H1 (cell line): ENCODE measurements around the gene CEACAM16. TPM values are rescaled to one million over a fixed set of nuclear protein-coding genes. Genes with fewer than 3 reads are reported as not detected.

Experiments
- CTCF ChIA-PET: fragments of 300-600 bp; sonication (Branson Sonifier 250); formaldehyde crosslinking; loops from one replicate; lab custom pipeline; 2021; ENCODE audit not compliant: partially characterized antibody; lab: Charles Lee
- POLR2A ChIA-PET: fragments of 300-600 bp; sonication (Branson Sonifier 250); formaldehyde crosslinking; loops from one replicate; lab custom pipeline; 2021; ENCODE audit warnings: inconsistent platforms; ENCODE audit not compliant: partially characterized antibody; lab: Charles Lee
- DNase-seq, 2 experiments: peaks; one replicate each; pipeline versions ENCODE4 v3.0.0 to v3.0.0-alpha.2; 2010 to 2022; ENCODE audit warnings: low spot score in 2 of 2, low read depth in 1 of 2, mixed read lengths in 1 of 2
- FAIRE-seq: peaks from 2 replicates; lab custom pipeline; 2011; peaks lifted over from hg19 to GRCh38; lab: Jason Lieb, UNC
- H2AFZ ChIP-seq: 2 replicates; pipeline ENCODE4 v1.8.1; 2012; ENCODE audit warnings: low read length, inconsistent platforms
- H2AK5ac ChIP-seq: 2 replicates; pipeline ENCODE4 v1.6.1; 2013; ENCODE audit warnings: low read depth, low read length
- H2BK120ac ChIP-seq: replicated peaks from 2 replicates; pipeline ENCODE3; 2013; ENCODE audit warnings: low read depth, low read length, inconsistent platforms
- H2BK12ac ChIP-seq: 2 replicates; pipeline ENCODE4 v1.6.1; 2013; ENCODE audit warnings: low read depth, low read length
- H2BK15ac ChIP-seq: 2 replicates; pipeline ENCODE4 v1.6.1; 2013; ENCODE audit warnings: low read length
- H2BK20ac ChIP-seq: 2 replicates; pipeline ENCODE4 v1.6.1; 2013; ENCODE audit warnings: low read length
- H2BK5ac ChIP-seq: 2 replicates; pipeline ENCODE4 v1.6.1; 2013; ENCODE audit warnings: low read depth, low read length
- H3K14ac ChIP-seq: 2 replicates; pipeline ENCODE4 v1.6.1; 2013; ENCODE audit warnings: inconsistent platforms; ENCODE audit not compliant: insufficient read length
- H3K18ac ChIP-seq: 2 replicates; pipeline ENCODE4 v1.6.1; 2013; ENCODE audit warnings: low read length; ENCODE audit errors: extremely low read depth
- H3K23ac ChIP-seq: 2 replicates; pipeline ENCODE4 v1.6.1; 2013; ENCODE audit warnings: inconsistent platforms; ENCODE audit not compliant: insufficient read length
- H3K23me2 ChIP-seq: 2 replicates; pipeline ENCODE4 v1.6.1; 2013; ENCODE audit warnings: low read depth, low read length
- H3K27ac ChIP-seq: 2 replicates; pipeline ENCODE4 v1.6.1; 2011; ENCODE audit warnings: low read depth, low read length, inconsistent platforms
- H3K27me3 ChIP-seq, 4 experiments: replicated peaks in 1 of 4; 1 replicate in 1 of 4; 2 replicates in 3 of 4; pipeline versions ENCODE4 v1.6.1 to v1.8.1; 2011 to 2013; ENCODE audit warnings: low read length in 3 of 4, mild to moderate bottlenecking in 3 of 4, inconsistent platforms in 2 of 4, mixed read lengths in 2 of 4, moderate library complexity in 1 of 4; ENCODE audit not compliant: control insufficient read depth in 3 of 4, insufficient read depth in 3 of 4; ENCODE audit errors: extremely low read depth in 1 of 4
- H3K36me3 ChIP-seq, 4 experiments: 2 replicates each; pipeline versions ENCODE4 v1.6.1 to v1.8.1; 2011 to 2013; ENCODE audit warnings: mild to moderate bottlenecking in 4 of 4, low read length in 3 of 4, moderate library complexity in 2 of 4, control low read depth in 1 of 4, inconsistent platforms in 1 of 4; ENCODE audit not compliant: insufficient read depth in 4 of 4, control insufficient read depth in 2 of 4
- H3K4ac ChIP-seq: replicated peaks from 2 replicates; pipeline ENCODE3; 2013; ENCODE audit warnings: low read length, low read depth, mixed read lengths, inconsistent platforms; ENCODE audit not compliant: insufficient read length
- H3K4me1 ChIP-seq, 4 experiments: replicated peaks in 1 of 4; 1 replicate in 1 of 4; 2 replicates in 3 of 4; pipeline versions ENCODE4 v1.6.1 to v1.8.1; 2011 to 2013; ENCODE audit warnings: low read length in 3 of 4, inconsistent platforms in 2 of 4, mixed read lengths in 1 of 4; ENCODE audit not compliant: insufficient read depth in 4 of 4, control insufficient read depth in 3 of 4
- H3K4me2 ChIP-seq, 2 experiments: 2 replicates each; pipeline versions ENCODE4 v1.6.1 to v1.8.1; 2011 to 2013; ENCODE audit warnings: low read depth in 2 of 2, low read length in 2 of 2, control low read depth in 1 of 2, inconsistent platforms in 1 of 2, mild to moderate bottlenecking in 1 of 2; ENCODE audit not compliant: insufficient read depth in 1 of 2
- H3K4me3 ChIP-seq, 4 experiments: fragments of 200-600, 300-600 bp in 1 of 4; sonication (generic), shearing (Covaris generic), sonication (Bioruptor Twin) in 1 of 4; 2 replicates each; pipeline versions ENCODE4 v1.5.1 to v1.8.1; 2011 to 2016; ENCODE audit warnings: low read length in 4 of 4, low read depth in 3 of 4, control low read depth in 2 of 4, inconsistent platforms in 2 of 4, mild to moderate bottlenecking in 2 of 4, mixed read lengths in 1 of 4, moderate library complexity in 1 of 4; ENCODE audit not compliant: insufficient read depth in 2 of 4; ENCODE audit errors: extremely low read depth in 1 of 4
- H3K56ac ChIP-seq: replicated peaks from 2 replicates; pipeline ENCODE3; 2013; ENCODE audit warnings: low read depth, mild to moderate bottlenecking, mixed read lengths, low read length, inconsistent platforms; ENCODE audit not compliant: insufficient read length
- H3K79me1 ChIP-seq: 2 replicates; pipeline ENCODE4 v1.6.1; 2013; ENCODE audit warnings: low read depth, low read length, control low read depth
- H3K79me2 ChIP-seq, 2 experiments: 2 replicates each; pipeline versions ENCODE4 v1.6.1 to v1.8.1; 2012 to 2013; ENCODE audit warnings: low read length in 2 of 2, mild to moderate bottlenecking in 2 of 2, inconsistent platforms in 1 of 2; ENCODE audit not compliant: insufficient read depth in 2 of 2, control insufficient read depth in 1 of 2
- H3K9ac ChIP-seq, 4 experiments: replicated peaks in 1 of 4; 1 replicate in 1 of 4; 2 replicates in 3 of 4; pipeline versions ENCODE4 v1.6.1 to v1.8.1; 2011 to 2013; ENCODE audit warnings: low read depth in 3 of 4, low read length in 3 of 4, control low read depth in 2 of 4, mild to moderate bottlenecking in 2 of 4, moderate library complexity in 2 of 4, inconsistent platforms in 1 of 4; ENCODE audit errors: extremely low read depth in 1 of 4
- H3K9me3 ChIP-seq, 2 experiments: 2 replicates each; pipeline versions ENCODE4 v1.6.1 to v1.8.1; 2012 to 2013; ENCODE audit warnings: mild to moderate bottlenecking in 2 of 2, moderate library complexity in 2 of 2, control low read depth in 1 of 2, inconsistent platforms in 1 of 2, low read depth in 1 of 2, low read length in 1 of 2, mixed read lengths in 1 of 2; ENCODE audit not compliant: insufficient read depth in 2 of 2
- H4K20me1 ChIP-seq, 2 experiments: replicated peaks in 1 of 2; 2 replicates each; pipeline versions ENCODE3 to v1.8.1; 2011 to 2013; ENCODE audit warnings: inconsistent platforms in 2 of 2, low read length in 2 of 2, mild to moderate bottlenecking in 1 of 2; ENCODE audit not compliant: insufficient read depth in 2 of 2, control insufficient read depth in 1 of 2
- H4K5ac ChIP-seq: 2 replicates; pipeline ENCODE4 v1.6.1; 2013; ENCODE audit warnings: low read length, low read depth, mixed read lengths, inconsistent platforms; ENCODE audit not compliant: insufficient read length
- H4K8ac ChIP-seq: 2 replicates; pipeline ENCODE4 v1.8.0; 2013; ENCODE audit warnings: mild to moderate bottlenecking, moderate library complexity, low read length, inconsistent platforms; ENCODE audit not compliant: insufficient read depth; ENCODE audit errors: extremely low read depth
- H4K91ac ChIP-seq: replicated peaks from 2 replicates; pipeline ENCODE3; 2013; ENCODE audit warnings: low read length, mixed read lengths, inconsistent platforms; ENCODE audit not compliant: insufficient read length
- ASH2L ChIP-seq: fragments of 200-600, 300-600 bp; sonication (generic); IDR thresholded peaks from one replicate; pipeline ENCODE4 v1.7.1; 2017; ENCODE audit warnings: low read length
- BRCA1 ChIP-seq: IDR thresholded peaks from 2 replicates; pipeline ENCODE4 v1.6.1; 2012; ENCODE audit warnings: low read depth, low read length, improper control_type of control experiment
- CBX8 ChIP-seq: fragments of 300-800, 300-1000 bp; sonication (generic); IDR thresholded peaks from 2 replicates; pipeline ENCODE4 v1.7.1; 2016; ENCODE audit warnings: low read depth, low read length, borderline replicate concordance
- EZH2 ChIP-seq: fragments of 200-600 bp; sonication (generic); IDR thresholded peaks from 2 replicates; pipeline ENCODE4 v1.7.1; 2012; ENCODE audit warnings: low read depth, mild to moderate bottlenecking, moderate library complexity, low read length, inconsistent platforms; ENCODE audit not compliant: severe bottlenecking
- JUND ChIP-seq: IDR thresholded peaks from 2 replicates; pipeline ENCODE4 v1.6.1; 2011; ENCODE audit warnings: mild to moderate bottlenecking, improper control_type of control experiment, low read length
- KDM5A ChIP-seq: fragments of 200-600 bp; IDR thresholded peaks from 2 replicates; pipeline ENCODE4 v1.7.1; 2012; ENCODE audit warnings: mild to moderate bottlenecking, low read length, inconsistent platforms, mixed read lengths
- NRF1 ChIP-seq: IDR thresholded peaks from 2 replicates; pipeline ENCODE4 v1.6.1; 2011; ENCODE audit warnings: mild to moderate bottlenecking, low read depth, low read length, improper control_type of control experiment
- PHF8 ChIP-seq: fragments of 200-600 bp; sonication (generic); conservative IDR thresholded peaks from 2 replicates; pipeline ENCODE4 v1.7.1; 2012; ENCODE audit warnings: low read depth, mild to moderate bottlenecking, inconsistent platforms, low read length, moderate library complexity
- RNF2 ChIP-seq: fragments of 200-900, 300-1000 bp; sonication (generic); IDR thresholded peaks from 2 replicates; pipeline ENCODE4 v1.7.1; 2016; ENCODE audit warnings: borderline replicate concordance, low read depth, mild to moderate bottlenecking, antibody characterized with exemption, low read length; ENCODE audit not compliant: poor library complexity, severe bottlenecking; ENCODE audit errors: missing control alignments
- SIRT6 ChIP-seq: IDR thresholded peaks from one replicate; pipeline ENCODE4 v1.7.1; 2012; ENCODE audit warnings: low read length, inconsistent platforms
- SIX5 ChIP-seq: IDR thresholded peaks from 2 replicates; pipeline ENCODE4 v1.6.1; 2011; ENCODE audit warnings: mild to moderate bottlenecking, low read depth, low read length
- SP2 ChIP-seq: IDR thresholded peaks from 2 replicates; pipeline ENCODE4 v1.6.1; 2012; ENCODE audit warnings: mild to moderate bottlenecking, low read length, inconsistent platforms
- SUZ12 ChIP-seq: fragments of 200-600 bp; sonication (generic); IDR thresholded peaks from 2 replicates; pipeline ENCODE4 v1.6.1; 2012; ENCODE audit warnings: mild to moderate bottlenecking, inconsistent platforms, low read length, moderate library complexity, mixed read lengths
- TAF7 ChIP-seq: optimal IDR thresholded peaks from 2 replicates; pipeline ENCODE3; 2011; ENCODE audit warnings: low read depth, mild to moderate bottlenecking, inconsistent platforms, low read length, moderate library complexity, borderline replicate concordance
- TEAD4 ChIP-seq: IDR thresholded peaks from 2 replicates; pipeline ENCODE4 v1.6.1; 2012; ENCODE audit warnings: low read depth, low read length, inconsistent platforms, mixed read lengths
- WGBS, 2 experiments: shearing (Covaris generic) in 1 of 2; methylation state at CpG; one replicate each; pipeline versions ENCODE4 v1.1.6 to v1.1.7; 2013 to 2015; ENCODE audit warnings: low lambda C conversion rate in 2 of 2, mixed read lengths in 2 of 2, inconsistent platforms in 1 of 2, low coverage in 1 of 2, missing lambda C conversion rate in 1 of 2; ENCODE audit not compliant: insufficient replicate concordance in 2 of 2, insufficient coverage in 1 of 2, insufficient read length in 1 of 2; ENCODE audit errors: extremely low coverage in 1 of 2, missing lambda C conversion rate in 1 of 2; 5-methylcytosine and 5-hydroxymethylcytosine counted together
- polyA plus RNA-seq, 7 experiments: library from polyadenylated mRNA; depleted of rRNA in 3 of 7; stranded (reverse) in 5 of 7; unstranded in 2 of 7; fragments of >200 nt in 5 of 7; fragments of 200-250 nt in 2 of 7; gene quantifications; 1 replicate in 5 of 7; 2 replicates in 1 of 7; 4 replicates in 1 of 7; pipeline versions ENCODE4 v1.2.1 to v1.2.3, GENCODE V29; 2011 to 2013; ENCODE audit warnings: missing spikeins in 2 of 7, mixed read lengths in 2 of 7
- total RNA-seq: library from RNA; stranded (reverse); fragmentation: NEBNext Ultra II Directional; extraction: Animal tissue kit (Norgen Biotek cat#: 25700); gene quantifications from 2 replicates; pipeline ENCODE4 v1.2.1, GENCODE V29; 2021

The CEACAM16 gene
- total and polyA plus RNA-seq, 2 of the 8 experiments (the other 6 are each of a cell fraction or from before 2014, with no cell fraction given), result not detected

GRCh38 chr19:44653343-44653742 is 45.6 kb upstream of the CEACAM16 start:
- FAIRE-seq (no peak), DNase-seq (no peak)
- peaks cover 0 to 2% (median 0%) of the 10 kb centered on the region in 4 experiments; a peak in 2 of 7 replicates for H3K4me1 ChIP-seq
- no peak overlapping the region for H4K5ac ChIP-seq
- H2BK120ac ChIP-seq, result no peak overlapping the region
- POLR2A ChIA-PET, result interaction anchor here (2.1 kb wide), 1 partner anchor 9 kb away, joined by 6 read pairs; the partner anchor contains the start of gene PVR
- H3K23ac ChIP-seq, result no peak overlapping the region
- H3K4ac ChIP-seq, result no peak overlapping the region
- H3K79me2 ChIP-seq, result no peaks in the 10 kb centered on the region
- peaks cover 20 to 40% (median 33%) of the 10 kb centered on the region in 4 experiments for H3K36me3 ChIP-seq
- no peak overlapping the region for H3K4me3 ChIP-seq
- no peak overlapping the region for H3K4me2 ChIP-seq
- H3K56ac ChIP-seq, result no peak overlapping the region
- 99% methylated on average over 5 of the region's 5 CpGs; no CpG with 5 or more reads in 1 of the 2 experiments for WGBS, 2 experiments
- no peak overlapping the region for H2BK20ac ChIP-seq
- no peak overlapping the region for H4K8ac ChIP-seq
- H3K23me2 ChIP-seq, result no peaks in the 10 kb centered on the region
- H2BK15ac ChIP-seq, result no peak overlapping the region
- H3K79me1 ChIP-seq, result no peaks in the 10 kb centered on the region; the same call in 1 of the 2 replicates
- no peak overlapping the region for H4K91ac ChIP-seq
- H3K9ac ChIP-seq, result no peak overlapping the region
- H3K27me3 ChIP-seq, result no peaks in the 10 kb centered on the region
- peaks cover 0 to 7% of the 10 kb centered on the region in 2 experiments for H4K20me1 ChIP-seq
- H3K9me3 ChIP-seq, result no peaks in the 10 kb centered on the region
- no peak overlapping the region for H2BK12ac ChIP-seq
- H3K18ac ChIP-seq, result no peak overlapping the region
- no peak overlapping the region for H2AK5ac ChIP-seq
- CTCF ChIA-PET, result interaction anchor here (0.5 to 13.3 kb wide), 13 partner anchors 10 to 117 kb away, joined by 3 to 126 read pairs (median 4); no protein-coding TSS in a partner anchor
- H3K27ac ChIP-seq, result no peak overlapping the region
- H2BK5ac ChIP-seq, result no peak overlapping the region
- H3K14ac ChIP-seq, result no peak overlapping the region
- H2AFZ ChIP-seq, result no peak overlapping the region
- TF ChIP-seq TEAD4, result no peak
- no peak for TF ChIP-seq EZH2
- TF ChIP-seq BRCA1, result no peak
- TF ChIP-seq PHF8, result no peak
- no peak for TF ChIP-seq JUND
- TF ChIP-seq TAF7, result no peak
- no peak for TF ChIP-seq SIX5
- TF ChIP-seq KDM5A, result no peak
- TF ChIP-seq SUZ12, result no peak
- no peak for TF ChIP-seq RNF2
- TF ChIP-seq ASH2L, result no peak
- no peak for TF ChIP-seq SIRT6
- no peak for TF ChIP-seq SP2
- TF ChIP-seq CBX8, result no peak
- no peak for TF ChIP-seq NRF1
